Measurements from ENCODE around the gene DUSP15.

DNA sequence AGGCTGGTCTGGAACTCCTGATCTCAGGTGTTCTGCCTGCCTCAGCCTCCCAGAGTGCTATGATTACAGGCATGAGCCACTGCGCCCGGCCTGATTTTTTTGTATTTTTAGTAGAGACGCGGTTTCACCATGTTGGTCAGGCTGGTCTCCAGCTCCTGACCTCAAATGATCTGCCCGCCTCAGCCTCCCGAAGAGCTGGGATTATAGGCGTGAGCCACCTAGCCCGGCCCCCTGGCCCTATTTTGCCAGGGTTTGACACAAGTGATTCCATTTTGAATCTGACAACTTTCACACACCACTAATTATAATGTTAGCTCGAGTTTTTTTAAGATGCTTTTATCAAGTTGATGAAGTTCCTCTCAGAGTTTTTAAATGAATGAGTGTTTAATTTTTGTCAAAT lies 25.7 kb upstream of the DUSP15 start:
- TF ChIP-seq, protein P1, sequence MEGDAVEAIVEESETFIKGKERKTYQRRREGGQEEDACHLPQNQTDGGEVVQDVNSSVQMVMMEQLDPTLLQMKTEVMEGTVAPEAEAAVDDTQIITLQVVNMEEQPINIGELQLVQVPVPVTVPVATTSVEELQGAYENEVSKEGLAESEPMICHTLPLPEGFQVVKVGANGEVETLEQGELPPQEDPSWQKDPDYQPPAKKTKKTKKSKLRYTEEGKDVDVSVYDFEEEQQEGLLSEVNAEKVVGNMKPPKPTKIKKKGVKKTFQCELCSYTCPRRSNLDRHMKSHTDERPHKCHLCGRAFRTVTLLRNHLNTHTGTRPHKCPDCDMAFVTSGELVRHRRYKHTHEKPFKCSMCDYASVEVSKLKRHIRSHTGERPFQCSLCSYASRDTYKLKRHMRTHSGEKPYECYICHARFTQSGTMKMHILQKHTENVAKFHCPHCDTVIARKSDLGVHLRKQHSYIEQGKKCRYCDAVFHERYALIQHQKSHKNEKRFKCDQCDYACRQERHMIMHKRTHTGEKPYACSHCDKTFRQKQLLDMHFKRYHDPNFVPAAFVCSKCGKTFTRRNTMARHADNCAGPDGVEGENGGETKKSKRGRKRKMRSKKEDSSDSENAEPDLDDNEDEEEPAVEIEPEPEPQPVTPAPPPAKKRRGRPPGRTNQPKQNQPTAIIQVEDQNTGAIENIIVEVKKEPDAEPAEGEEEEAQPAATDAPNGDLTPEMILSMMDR (IDR thresholded peaks at IDR 0.05; ENCODE audit: low read depth, low read length): no peak
- no peak for TF ChIP-seq EZH2phosphoT487 (IDR thresholded peaks at IDR 0.05; ENCODE audit: low read depth)
